GM12872 (cell line): ENCODE measurements around the gene CLEC17A.

Experiments used
- TF ChIP-seq, protein P1 (sequence below): IDR thresholded peaks from 3 replicates; pipeline ENCODE4 v1.5.1; 2011; ENCODE audit warnings: low read depth, mild to moderate bottlenecking, low read length, moderate library complexity; ENCODE audit not compliant: insufficient read depth

Gene CLEC17A

DNA sequence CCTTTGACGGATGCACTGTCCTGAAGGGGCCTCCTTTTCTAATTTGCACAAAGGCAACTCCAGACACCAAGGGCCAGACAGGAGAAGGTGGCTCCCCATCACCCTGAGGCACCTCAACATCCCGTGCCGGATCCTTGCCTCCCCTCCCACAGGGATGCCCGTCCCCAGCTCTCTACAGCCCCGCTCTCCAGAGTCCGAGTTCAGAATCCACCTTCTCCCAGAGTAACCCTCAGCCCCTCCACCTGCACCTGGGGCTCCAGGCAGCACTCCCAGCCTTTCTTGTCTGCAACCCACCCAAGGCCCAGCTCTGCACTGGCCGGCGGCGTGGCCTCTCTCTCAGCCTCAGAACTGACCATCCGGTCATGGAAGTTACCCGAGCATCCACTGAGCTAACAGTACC, 15.8 kb upstream of the CLEC17A start:
- TF ChIP-seq, protein P1, sequence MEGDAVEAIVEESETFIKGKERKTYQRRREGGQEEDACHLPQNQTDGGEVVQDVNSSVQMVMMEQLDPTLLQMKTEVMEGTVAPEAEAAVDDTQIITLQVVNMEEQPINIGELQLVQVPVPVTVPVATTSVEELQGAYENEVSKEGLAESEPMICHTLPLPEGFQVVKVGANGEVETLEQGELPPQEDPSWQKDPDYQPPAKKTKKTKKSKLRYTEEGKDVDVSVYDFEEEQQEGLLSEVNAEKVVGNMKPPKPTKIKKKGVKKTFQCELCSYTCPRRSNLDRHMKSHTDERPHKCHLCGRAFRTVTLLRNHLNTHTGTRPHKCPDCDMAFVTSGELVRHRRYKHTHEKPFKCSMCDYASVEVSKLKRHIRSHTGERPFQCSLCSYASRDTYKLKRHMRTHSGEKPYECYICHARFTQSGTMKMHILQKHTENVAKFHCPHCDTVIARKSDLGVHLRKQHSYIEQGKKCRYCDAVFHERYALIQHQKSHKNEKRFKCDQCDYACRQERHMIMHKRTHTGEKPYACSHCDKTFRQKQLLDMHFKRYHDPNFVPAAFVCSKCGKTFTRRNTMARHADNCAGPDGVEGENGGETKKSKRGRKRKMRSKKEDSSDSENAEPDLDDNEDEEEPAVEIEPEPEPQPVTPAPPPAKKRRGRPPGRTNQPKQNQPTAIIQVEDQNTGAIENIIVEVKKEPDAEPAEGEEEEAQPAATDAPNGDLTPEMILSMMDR = no peak

DNA sequence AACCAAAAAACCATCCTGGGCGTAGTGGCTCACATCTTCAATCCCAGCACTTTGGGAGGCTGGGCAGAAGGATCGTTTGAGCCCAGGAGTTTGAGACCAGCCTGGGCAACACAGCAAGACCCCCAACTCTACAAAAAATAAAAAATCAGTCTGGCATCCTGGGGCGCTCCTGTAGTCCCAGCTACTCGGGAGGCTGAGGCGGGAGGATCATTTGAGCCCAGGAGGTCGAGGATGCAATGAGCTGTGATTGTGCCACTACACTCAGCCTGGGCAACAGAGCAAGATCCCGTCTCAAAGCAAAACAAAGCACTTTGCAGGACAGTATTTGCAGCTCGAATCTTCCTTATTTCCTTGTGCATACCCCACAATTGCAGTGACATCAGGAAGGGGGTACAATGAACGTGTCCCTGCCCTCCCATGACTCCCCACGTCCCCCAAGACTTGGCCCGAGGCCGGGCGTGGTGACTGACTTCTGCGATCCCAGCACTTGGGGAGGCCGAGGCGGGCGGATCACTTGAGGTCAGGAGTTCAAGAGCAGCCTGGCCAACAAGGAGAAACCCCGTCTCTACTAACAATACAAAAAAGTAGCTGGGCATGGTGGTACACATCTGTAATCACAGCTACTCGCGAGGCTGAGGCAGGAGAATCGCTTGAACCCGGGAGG, 11.9 kb upstream of the CLEC17A start:
- TF ChIP-seq, protein P1 = no peak

DNA sequence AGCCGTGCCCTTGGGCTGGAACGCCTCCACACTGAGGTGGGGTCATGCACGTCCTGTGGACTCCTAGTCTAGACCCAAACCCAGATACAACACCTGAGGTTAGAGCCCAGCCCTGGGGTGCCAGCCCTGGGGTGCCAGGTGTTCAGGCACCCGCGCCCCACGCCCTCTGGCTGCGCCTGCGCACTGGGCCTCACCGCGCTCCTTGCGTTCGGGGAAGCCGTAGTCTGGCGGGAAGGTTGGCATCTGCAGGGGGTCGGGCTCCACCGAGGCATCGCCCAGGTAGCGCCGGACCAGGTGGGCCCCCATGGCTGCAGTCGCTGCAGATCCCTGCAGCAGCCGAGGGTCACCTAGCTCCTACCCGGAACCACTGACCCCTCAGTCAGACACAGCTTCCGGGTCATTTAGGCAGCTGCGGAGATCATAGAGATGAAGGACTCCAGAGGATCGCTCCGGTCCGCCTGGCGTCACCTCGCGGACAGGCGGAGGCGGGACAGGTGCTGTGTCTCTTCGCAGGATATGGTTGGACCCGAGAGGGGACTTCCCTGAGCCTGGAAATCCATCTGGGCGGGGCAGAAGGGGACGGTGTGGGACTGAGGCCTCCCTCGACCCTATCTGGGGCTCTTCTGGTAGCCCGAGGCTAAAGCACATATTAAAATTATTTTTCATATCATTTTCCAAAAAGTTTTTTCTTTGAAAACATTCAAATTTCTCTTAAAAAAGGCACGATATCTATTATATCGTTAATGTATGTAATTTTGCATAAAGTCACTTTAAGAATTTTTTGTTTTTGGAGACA, 11.0 kb upstream of the CLEC17A start, which contains the start of gene NDUFB7:
Gene NDUFB7 (minus strand): TSS at position 372 of the 796 bp plus-strand sequence. CDS start 66 bp downstream, at position 306.
- TF ChIP-seq, protein P1 = peak; percentile 92

DNA sequence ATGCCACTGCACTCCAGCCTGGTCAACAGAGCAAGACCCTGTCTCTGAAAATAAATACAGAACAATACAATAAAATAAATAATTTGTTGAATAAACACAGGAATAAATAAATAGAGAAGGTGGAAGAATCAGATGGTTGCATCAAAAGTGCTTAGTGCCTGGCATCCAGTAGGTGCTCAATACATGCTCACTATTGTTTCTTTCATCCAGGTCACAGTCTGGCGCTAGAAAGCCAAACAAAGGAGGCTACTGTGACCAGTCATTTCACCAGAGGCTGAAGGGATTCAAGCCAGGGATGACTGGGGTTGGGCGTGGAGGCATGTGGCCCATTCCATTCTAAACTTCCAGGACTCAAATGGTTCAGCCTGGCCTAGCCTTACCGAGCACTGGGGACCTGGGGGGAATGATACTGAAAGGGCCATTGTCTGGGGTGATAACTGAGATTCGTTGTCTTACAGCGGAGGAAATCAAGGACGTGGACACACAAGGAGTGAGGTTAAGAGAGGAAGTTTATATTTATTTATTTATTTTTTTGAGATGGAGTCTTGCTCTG, 7.4 kb upstream of the CLEC17A start:
- TF ChIP-seq, protein P1 = no peak

DNA sequence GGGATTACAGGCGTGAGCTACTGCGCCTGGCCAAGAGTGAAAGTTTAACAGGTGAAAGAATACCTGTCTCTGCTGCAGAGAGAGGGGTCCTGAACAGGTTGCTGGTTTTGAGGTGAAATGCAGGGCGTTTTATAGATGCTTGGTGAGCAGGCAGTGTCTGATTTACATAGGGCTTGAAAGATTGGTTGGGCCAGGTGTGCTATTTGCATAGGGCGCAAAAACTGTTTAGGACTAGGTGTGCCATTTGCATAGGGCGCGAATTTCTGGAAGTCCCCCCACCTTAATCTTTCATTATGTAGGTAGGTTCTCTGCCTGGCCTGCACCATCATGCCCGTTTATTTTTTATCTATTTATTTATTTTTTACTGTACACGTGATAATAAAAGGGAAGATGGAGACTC, 6.5 kb upstream of the CLEC17A start:
- TF ChIP-seq, protein P1 = no peak

DNA sequence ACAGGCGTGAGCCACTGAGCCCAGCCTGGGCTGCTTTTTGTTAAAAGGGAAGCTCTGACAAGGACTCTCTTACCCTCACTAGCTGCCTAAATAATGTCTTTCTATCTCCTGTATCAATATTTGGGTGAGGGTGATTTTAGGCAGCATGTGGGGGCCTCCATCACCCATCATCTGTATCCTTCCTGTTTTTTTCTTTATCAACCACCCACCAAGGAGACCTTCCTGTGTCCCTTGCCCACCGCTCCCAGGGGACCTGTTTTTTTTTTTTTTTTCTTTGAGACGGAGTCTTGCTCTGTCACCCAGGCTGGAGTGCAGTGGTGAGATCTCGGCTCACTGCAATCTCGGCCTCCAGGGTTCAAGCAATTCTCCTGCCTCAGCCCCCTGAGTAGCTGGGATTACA, 5.6 kb upstream of the CLEC17A start:
- TF ChIP-seq, protein P1 = no peak

DNA sequence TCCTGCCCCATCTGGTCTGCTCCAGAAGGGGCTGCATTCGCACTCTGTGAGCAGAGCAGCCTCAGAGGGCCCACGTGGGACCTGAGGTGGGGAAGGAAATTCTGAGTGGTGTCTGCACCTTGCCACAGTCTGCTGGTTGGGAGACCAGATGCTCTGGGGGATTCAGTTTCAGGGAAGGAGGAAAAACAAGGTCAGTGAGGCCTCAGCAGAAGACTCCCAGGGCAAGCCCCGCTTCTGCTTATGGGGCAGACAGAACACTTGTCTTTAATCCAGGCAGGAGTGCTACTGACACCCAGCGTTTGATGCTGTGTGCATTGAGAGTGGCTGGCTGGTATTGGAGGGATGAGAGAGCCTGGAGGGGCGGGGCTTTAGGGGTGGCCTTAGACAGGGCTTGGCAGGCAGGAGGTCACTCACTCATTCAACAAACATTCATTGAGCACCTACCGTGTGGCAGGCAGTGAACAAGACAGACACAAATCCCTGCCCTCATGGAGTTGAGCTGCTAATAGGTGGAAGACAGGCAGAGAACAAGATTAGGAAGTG, 4.9 kb upstream of the CLEC17A start:
- TF ChIP-seq, protein P1 = no peak
